IMR-90 (cell line): ENCODE measurements around the gene AKT2. TPM values are rescaled to one million over a fixed set of nuclear protein-coding genes. Genes with fewer than 3 reads are reported as not detected.

Source experiments
- ATAC-seq: fragments of 200-7000 bp; cut with Tn5 transposase; 2 replicates; pipeline ENCODE4 v1.9.1; 2020; ENCODE audit warnings: low read depth, mild to moderate bottlenecking, moderate library complexity
- BruUV-seq: library from RNA; stranded (reverse); fragments of 400-500 nt; replicated peaks from 2 replicates; lab custom pipeline; 2021; lab: Mats Ljungman, UMichigan
- CTCF ChIA-PET: fragments of 300-600 bp; formaldehyde crosslinking; extraction: SDS; loops from one replicate; lab custom pipeline; 2021; ENCODE audit warnings: antibody characterized with exemption; lab: Yijun Ruan, JAX
- POLR2A ChIA-PET: fragments of 300-600 bp; sonication (Branson Sonifier 250); formaldehyde crosslinking; loops from one replicate; lab custom pipeline; 2022; ENCODE audit warnings: antibody characterized with exemption; ENCODE audit not compliant: unreplicated experiment; lab: Charles Lee
- DNase-seq: peaks from one replicate; pipeline ENCODE4 v3.0.0; 2013
- H2AFZ ChIP-seq: replicated peaks from 2 replicates; pipeline ENCODE3; 2013; ENCODE audit warnings: low read length, mild to moderate bottlenecking; ENCODE audit not compliant: poor library complexity
- H2AK5ac ChIP-seq: 2 replicates; pipeline ENCODE4 v1.6.1; 2013; ENCODE audit warnings: low read depth, low read length, inconsistent platforms
- H2AK9ac ChIP-seq: replicated peaks from 2 replicates; pipeline ENCODE3; 2013; ENCODE audit warnings: mild to moderate bottlenecking, low read depth, low read length, moderate library complexity; ENCODE audit not compliant: poor library complexity
- H2BK120ac ChIP-seq: 2 replicates; pipeline ENCODE4 v1.6.1; 2013; ENCODE audit warnings: low read depth, low read length, inconsistent platforms
- H2BK15ac ChIP-seq: 3 replicates; pipeline ENCODE4 v1.6.1; 2013; ENCODE audit warnings: low read depth, low read length, inconsistent platforms
- H2BK20ac ChIP-seq: 2 replicates; pipeline ENCODE4 v1.6.1; 2013; ENCODE audit warnings: low read depth, mild to moderate bottlenecking, inconsistent platforms, low read length, moderate library complexity
- H2BK5ac ChIP-seq: 2 replicates; pipeline ENCODE4 v1.6.1; 2013; ENCODE audit warnings: mild to moderate bottlenecking, low read depth, low read length, inconsistent platforms; ENCODE audit not compliant: poor library complexity, severe bottlenecking
- H3K14ac ChIP-seq: replicated peaks from 2 replicates; pipeline ENCODE4 v1.6.1; 2013; ENCODE audit warnings: low read depth, low read length, inconsistent platforms
- H3K18ac ChIP-seq: 2 replicates; pipeline ENCODE4 v1.6.1; 2013; ENCODE audit warnings: low read depth, low read length, control low read depth
- H3K23ac ChIP-seq: 2 replicates; pipeline ENCODE4 v1.6.1; 2013; ENCODE audit warnings: low read depth, low read length, inconsistent platforms
- H3K27ac ChIP-seq: 2 replicates; pipeline ENCODE4 v1.5.1; 2013; ENCODE audit warnings: mild to moderate bottlenecking, control low read depth, low read length; ENCODE audit not compliant: insufficient read depth
- H3K27me3 ChIP-seq: 2 replicates; pipeline ENCODE4 v1.6.1; 2013; ENCODE audit warnings: low read length; ENCODE audit not compliant: control insufficient read depth, insufficient read depth
- H3K36me3 ChIP-seq: 2 replicates; pipeline ENCODE4 v1.6.1; 2013; ENCODE audit warnings: low read length, mixed read lengths; ENCODE audit not compliant: control insufficient read depth, insufficient read depth
- H3K4ac ChIP-seq: 2 replicates; pipeline ENCODE4 v1.6.1; 2013; ENCODE audit warnings: low read depth, low read length, inconsistent platforms
- H3K4me1 ChIP-seq: 2 replicates; pipeline ENCODE4 v1.6.1; 2013; ENCODE audit warnings: low read length, mixed read lengths; ENCODE audit not compliant: control insufficient read depth, insufficient read depth
- H3K4me2 ChIP-seq: 2 replicates; pipeline ENCODE4 v1.6.1; 2013; ENCODE audit warnings: low read depth, mild to moderate bottlenecking, control low read depth, low read length, moderate library complexity
- H3K4me3 ChIP-seq: 2 replicates; pipeline ENCODE4 v1.5.1; 2013; ENCODE audit warnings: low read depth, mild to moderate bottlenecking, control low read depth, low read length, moderate library complexity; ENCODE audit not compliant: insufficient read depth
- H3K56ac ChIP-seq: 2 replicates; pipeline ENCODE4 v1.6.1; 2013; ENCODE audit warnings: low read length, inconsistent platforms; ENCODE audit not compliant: insufficient read depth; ENCODE audit errors: extremely low read depth
- H3K79me1 ChIP-seq, 2 experiments: 2 replicates each; pipeline ENCODE4 v1.6.1; 2013; ENCODE audit warnings: low read length in 2 of 2, inconsistent platforms in 1 of 2, low read depth in 1 of 2
- H3K9ac ChIP-seq: 2 replicates; pipeline ENCODE4 v1.6.1; 2013; ENCODE audit warnings: low read depth, low read length, control low read depth
- H3K9me1 ChIP-seq: 2 replicates; pipeline ENCODE4 v1.6.1; 2013; ENCODE audit warnings: low read length, inconsistent platforms; ENCODE audit not compliant: insufficient read depth
- H3K9me3 ChIP-seq: 2 replicates; pipeline ENCODE4 v1.6.1; 2013; ENCODE audit warnings: low read length; ENCODE audit not compliant: control insufficient read depth, insufficient read depth
- H4K20me1 ChIP-seq: 2 replicates; pipeline ENCODE4 v1.6.1; 2013; ENCODE audit warnings: low read length, inconsistent platforms; ENCODE audit not compliant: insufficient read depth
- H4K5ac ChIP-seq: 2 replicates; pipeline ENCODE4 v1.6.1; 2013; ENCODE audit warnings: mild to moderate bottlenecking, low read depth, low read length, control low read depth
- H4K8ac ChIP-seq, 2 experiments: 2 replicates each; pipeline ENCODE4 v1.6.1; 2013; ENCODE audit warnings: low read depth in 2 of 2, low read length in 2 of 2, control low read depth in 1 of 2, inconsistent platforms in 1 of 2
- H4K91ac ChIP-seq: 2 replicates; pipeline ENCODE4 v1.6.1; 2013; ENCODE audit warnings: low read depth, low read length, inconsistent platforms; ENCODE audit not compliant: insufficient read depth
- BHLHE40 ChIP-seq: fragments of 150-350 bp; IDR thresholded peaks from 2 replicates; pipeline ENCODE4 v1.6.1; 2016; ENCODE audit warnings: mild to moderate bottlenecking, low read depth, low read length
- CEBPB ChIP-seq: IDR thresholded peaks from 2 replicates; pipeline ENCODE4 v1.6.1; 2012; ENCODE audit warnings: low read depth, low read length, improper control_type of control experiment
- CHD1 ChIP-seq: IDR thresholded peaks from 2 replicates; pipeline ENCODE4 v1.6.1; 2012; ENCODE audit warnings: low read depth, low read length, improper control_type of control experiment
- CTCF ChIP-seq: conservative IDR thresholded peaks from 2 replicates; pipeline ENCODE4 v1.5.1; 2012; ENCODE audit warnings: mild to moderate bottlenecking, low read depth, low read length, improper control_type of control experiment
- ELK1 ChIP-seq: fragments of 150-350 bp; IDR thresholded peaks from 2 replicates; pipeline ENCODE4 v1.6.1; 2016; ENCODE audit warnings: low read depth, mild to moderate bottlenecking, low read length, moderate library complexity, borderline replicate concordance
- FOS ChIP-seq: fragments of 150-350 bp; IDR thresholded peaks from 2 replicates; pipeline ENCODE4 v1.6.1; 2016; ENCODE audit warnings: low read depth, low read length
- MAFK ChIP-seq: IDR thresholded peaks from 2 replicates; pipeline ENCODE4 v1.6.1; 2012; ENCODE audit warnings: low read depth, low read length, improper control_type of control experiment
- MAZ ChIP-seq: IDR thresholded peaks from 2 replicates; pipeline ENCODE4 v1.6.1; 2012; ENCODE audit warnings: low read depth, mild to moderate bottlenecking, low read length, improper control_type of control experiment, moderate library complexity, borderline replicate concordance
- MXI1 ChIP-seq: IDR thresholded peaks from 2 replicates; pipeline ENCODE4 v1.6.1; 2012; ENCODE audit warnings: low read depth, mild to moderate bottlenecking, low read length, moderate library complexity, borderline replicate concordance
- NFE2L2 ChIP-seq: fragments of 150-350 bp; IDR thresholded peaks from 2 replicates; pipeline ENCODE4 v1.6.1; 2016; ENCODE audit warnings: low read depth, mild to moderate bottlenecking, low read length
- POLR2A ChIP-seq: IDR thresholded peaks from 2 replicates; pipeline ENCODE4 v1.6.1; 2012; ENCODE audit warnings: mild to moderate bottlenecking, low read depth, low read length
- RAD21 ChIP-seq: IDR thresholded peaks from 2 replicates; pipeline ENCODE4 v1.6.1; 2012; ENCODE audit warnings: low read length, improper control_type of control experiment
- RCOR1 ChIP-seq: IDR thresholded peaks from 2 replicates; pipeline ENCODE4 v1.6.1; 2012; ENCODE audit warnings: mild to moderate bottlenecking, low read length, improper control_type of control experiment; ENCODE audit not compliant: insufficient replicate concordance
- RFX5 ChIP-seq: IDR thresholded peaks from 2 replicates; pipeline ENCODE4 v1.8.0; 2012; ENCODE audit warnings: low read depth, mild to moderate bottlenecking, low read length, moderate library complexity
- SMC3 ChIP-seq: fragments of 150-350 bp; IDR thresholded peaks from 2 replicates; pipeline ENCODE4 v1.6.1; 2016; ENCODE audit warnings: low read depth, mild to moderate bottlenecking, antibody characterized with exemption, low read length, moderate library complexity
- WGBS, 2 experiments: methylation state at CpG; one replicate each; pipeline versions ENCODE4 v1.1.5 to v1.1.7; 2013; ENCODE audit warnings: missing lambda C conversion rate in 2 of 2; ENCODE audit not compliant: insufficient read length in 1 of 2; ENCODE audit errors: extremely low coverage in 2 of 2; 5-methylcytosine and 5-hydroxymethylcytosine counted together
- dilution Hi-C: fragments of 300-500 bp; cut with HindIII; formaldehyde crosslinking; loops from one replicate; pipeline ENCODE4 v1.14.3; 2018; ENCODE audit warnings: low sequenced_read_pairs; ENCODE audit not compliant: unreplicated experiment
- in situ Hi-C: fragments of 300-500 bp; cut with MboI; formaldehyde crosslinking; loops from 3 replicates; pipeline ENCODE4 v1.14.3; 2019; ENCODE audit warnings: low sequenced_read_pairs, inconsistent platforms, mixed read lengths
- intact Hi-C: fragments of 100-400 bp; cut with micrococcal nuclease; formaldehyde crosslinking; loops from 2 replicates; pipeline ENCODE4 v1.10.0; 2022
- polyA plus RNA-seq, 3 experiments: library from polyadenylated mRNA; depleted of rRNA; stranded (reverse); fragments of >200 nt; gene quantifications; 2 replicates each; pipeline ENCODE4 v1.2.3, GENCODE V29; 2012; ENCODE audit warnings: low replicate concordance in 1 of 3
- total RNA-seq: library from RNA; depleted of rRNA; stranded (reverse); fragments of >200 nt; gene quantifications from 2 replicates; pipeline ENCODE4 v1.2.3, GENCODE V29; 2012
- TF ChIP-seq, protein P1 (sequence below): fragments of 150-350 bp; IDR thresholded peaks from 2 replicates; pipeline ENCODE4 v1.6.1; 2017; ENCODE audit warnings: mild to moderate bottlenecking, antibody characterized with exemption, low read length, low read depth

AKT2 gene
- total and polyA plus RNA-seq, 2 of the 4 experiments (the other 2 are of a cell fraction), result 61.5 to 104 TPM

DNA sequence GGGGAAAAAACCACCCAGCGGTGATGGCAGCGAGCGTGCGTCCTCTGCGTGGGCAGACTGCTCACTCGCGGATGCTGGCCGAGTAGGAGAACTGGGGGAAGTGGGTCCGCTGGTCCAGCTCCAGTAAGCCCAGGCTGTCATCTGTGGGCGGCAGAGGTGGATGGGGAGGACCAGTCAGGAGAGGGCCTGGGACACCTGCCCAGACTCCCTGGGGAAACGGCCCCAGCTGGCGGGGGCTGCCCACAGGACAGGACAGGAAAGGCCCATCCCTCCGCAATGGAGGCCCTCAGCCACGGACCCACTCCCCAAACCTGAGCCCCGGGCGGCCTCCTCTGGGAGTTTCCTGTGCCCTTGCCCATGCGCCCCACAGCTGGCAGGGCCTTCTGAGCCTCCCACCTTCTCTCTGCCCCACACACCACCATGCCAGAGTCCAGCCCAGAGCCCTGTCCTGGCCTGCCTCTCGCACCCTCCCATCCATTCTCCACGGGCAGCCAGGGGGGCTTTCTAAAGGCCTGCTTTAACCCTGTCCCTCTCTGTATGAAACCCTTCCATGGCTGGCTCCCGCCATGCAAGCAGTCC, 51.2 kb downstream of the AKT2 start:
- Histone ChIP-seq H3K4me1 (peaks cover 11% of the 10 kb centered on the region), H2AK5ac (no peak overlapping the region), H3K18ac (no peak overlapping the region), H3K9ac (no peak overlapping the region), H3K23ac (no peak overlapping the region), H3K9me3 (no peaks in the 10 kb centered on the region), H3K4me2 (no peak overlapping the region), H3K79me1 (peaks cover 4 to 10% of the 10 kb centered on the region in 2 experiments; a peak in 1 of 4 replicates), H3K4me3 (no peak overlapping the region), H3K4ac (no peak overlapping the region), H4K91ac (no peak overlapping the region), H2AFZ (no peak overlapping the region), H3K9me1 (peaks cover 13% of the 10 kb centered on the region), H4K20me1 (no peaks in the 10 kb centered on the region; the same call in 1 of the 2 replicates), H2BK5ac (no peak overlapping the region), H2AK9ac (peak overlapping the region; percentile 42), H4K8ac (no peak overlapping the region), H3K36me3 (peaks cover 44% of the 10 kb centered on the region), H3K56ac (no peak overlapping the region), H2BK120ac (no peak overlapping the region), H4K5ac (no peak overlapping the region), H3K14ac (no peak overlapping the region), H2BK20ac (no peak overlapping the region), H3K27ac (no peak overlapping the region), H2BK15ac (no peak overlapping the region), H3K27me3 (no peaks in the 10 kb centered on the region)
- TF ChIP-seq RAD21 (no peak), MAFK (no peak), CTCF (no peak), MXI1 (no peak), SMC3 (no peak), RFX5 (no peak), RCOR1 (no peak), NFE2L2 (no peak), BHLHE40 (no peak), CHD1 (no peak), POLR2A (no peak), ELK1 (no peak), MAZ (no peak), CEBPB (no peak), FOS (no peak)
- TF ChIP-seq, protein P1, sequence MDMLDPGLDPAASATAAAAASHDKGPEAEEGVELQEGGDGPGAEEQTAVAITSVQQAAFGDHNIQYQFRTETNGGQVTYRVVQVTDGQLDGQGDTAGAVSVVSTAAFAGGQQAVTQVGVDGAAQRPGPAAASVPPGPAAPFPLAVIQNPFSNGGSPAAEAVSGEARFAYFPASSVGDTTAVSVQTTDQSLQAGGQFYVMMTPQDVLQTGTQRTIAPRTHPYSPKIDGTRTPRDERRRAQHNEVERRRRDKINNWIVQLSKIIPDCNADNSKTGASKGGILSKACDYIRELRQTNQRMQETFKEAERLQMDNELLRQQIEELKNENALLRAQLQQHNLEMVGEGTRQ, result no peak
- in situ Hi-C loops (no loop called here), dilution Hi-C loops (no loop called here), intact Hi-C loops (no loop called here)
- POLR2A ChIA-PET, result no interaction called here
- no peak for DNase-seq
- BruUV-seq, result no TSS peak
- CTCF ChIA-PET, result no interaction called here
- ATAC-seq, result no peak
- WGBS, 2 experiments, result 100% methylated on average over 4 of the region's 20 CpGs; no CpG with 5 or more reads in 1 of the 2 experiments
